T-helper 1 cell treated with Interleukin-12 subunit alpha and Interleukin-12 subunit beta and Interleukin-4 antibody, amounts not matched to agents 30 μg/mL and 1 μg/mL, for 36 hours (primary cell): Measurements from ENCODE around the gene CGB7.
"Not testable (repeated sequence)": the region's sequence is repeated elsewhere in the genome, so short reads cannot be mapped to it uniquely, and the experiment has no call there.

Experiments used
- H3K27ac Mint-ChIP-seq: one replicate; pipeline ENCODE4 v1.8.0; 2021; ENCODE audit warnings: mild to moderate bottlenecking, mixed read lengths
- H3K27me3 Mint-ChIP-seq: one replicate; pipeline ENCODE4 v1.8.0; 2021; ENCODE audit warnings: low read depth, mixed read lengths
- H3K36me3 Mint-ChIP-seq: one replicate; pipeline ENCODE4 v1.8.0; 2021; ENCODE audit warnings: low read depth, mixed read lengths
- H3K4me1 Mint-ChIP-seq: one replicate; pipeline ENCODE4 v1.8.0; 2021; ENCODE audit warnings: low read depth, mixed read lengths
- H3K4me3 Mint-ChIP-seq: one replicate; pipeline ENCODE4 v1.8.0; 2021; ENCODE audit warnings: mild to moderate bottlenecking, moderate library complexity, mixed read lengths
- H3K9me3 Mint-ChIP-seq: one replicate; pipeline ENCODE4 v1.8.0; 2021; ENCODE audit warnings: mixed read lengths

CGB7 gene

GRCh38 chr19:49038557-49039276, 18.8 kb downstream of the CGB7 start:
- not testable (repeated sequence) for H3K27ac Mint-ChIP-seq, H3K27me3 Mint-ChIP-seq, H3K4me1 Mint-ChIP-seq, H3K36me3 Mint-ChIP-seq, H3K4me3 Mint-ChIP-seq, H3K9me3 Mint-ChIP-seq

- not testable (repeated sequence) for H3K9me3 Mint-ChIP-seq, H3K27me3 Mint-ChIP-seq
Measured at GRCh38 chr19:49038111-49038510, 19.4 kb downstream of the CGB7 start.

DNA sequence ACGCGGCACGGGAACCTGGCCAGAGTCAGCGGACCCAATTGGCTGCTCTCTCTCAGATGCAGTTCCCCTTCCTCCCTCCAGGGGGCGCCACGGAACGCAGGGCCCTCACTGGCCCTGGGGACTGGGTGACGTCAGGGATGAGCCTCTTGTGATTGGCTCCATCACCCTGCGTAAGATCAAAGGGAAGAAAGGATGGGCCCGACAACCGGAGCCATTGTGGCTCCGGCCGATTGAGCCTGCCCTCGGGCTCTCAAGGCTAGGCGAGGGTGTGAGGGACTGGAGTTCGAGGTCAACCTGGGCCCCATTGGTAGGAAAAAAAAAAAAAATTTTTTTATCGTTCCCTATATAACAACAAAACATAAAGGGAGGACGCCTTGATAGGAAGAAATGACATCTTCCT, 20.7 kb downstream of the CGB7 start, which contains the start of gene CGB1:
Gene CGB1, minus strand, starts transcription at position 81 of the 400 bp plus-strand sequence. CDS start 184 bp downstream, outside the sequence.
- not testable (repeated sequence) for H3K36me3 Mint-ChIP-seq

More at GRCh38 chr19:49038111-49038510, 19.4 kb downstream of the CGB7 start:
- H3K4me3 Mint-ChIP-seq, H3K36me3 Mint-ChIP-seq, H3K4me1 Mint-ChIP-seq, H3K27ac Mint-ChIP-seq: not testable (repeated sequence)

DNA sequence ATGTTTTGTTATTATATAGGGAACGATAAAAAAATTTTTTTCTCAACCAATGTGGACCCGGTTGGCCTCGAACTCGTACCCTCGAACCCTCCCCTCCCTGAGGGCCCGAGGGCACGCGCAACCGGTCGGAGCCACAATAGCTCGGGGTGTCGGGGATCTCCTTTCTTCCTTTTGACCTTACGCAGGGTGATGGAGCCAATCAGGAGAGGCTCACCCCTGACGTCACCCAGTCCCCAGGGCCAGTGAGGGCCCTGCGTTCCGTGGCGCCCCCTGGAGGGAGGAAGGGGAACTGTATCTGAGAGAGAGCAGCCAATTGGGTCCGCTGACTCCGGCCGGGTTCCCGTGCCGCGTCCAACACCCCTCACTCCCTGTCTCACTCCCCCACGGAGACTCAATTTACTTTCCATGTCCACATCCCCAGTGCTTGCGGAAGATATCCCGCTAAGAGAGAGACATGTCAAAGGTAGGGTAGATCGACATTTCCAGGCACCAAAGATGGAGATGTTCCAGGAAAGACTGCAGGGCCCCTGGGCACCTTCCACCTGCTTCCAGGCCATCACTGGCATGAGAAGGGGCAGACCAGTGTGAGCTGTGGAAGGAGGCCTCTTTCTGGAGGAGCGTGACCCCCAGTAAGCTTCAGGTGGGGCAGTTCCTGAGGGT, 25.8 kb downstream of the CGB7 start, which contains the start of gene CGB2:
Gene CGB2, plus strand, starts transcription at position 249 of the 660 bp plus-strand sequence. Its CDS starts 206 bp downstream, at position 455.
- not testable (repeated sequence) for H3K4me1 Mint-ChIP-seq, H3K36me3 Mint-ChIP-seq, H3K27me3 Mint-ChIP-seq, H3K9me3 Mint-ChIP-seq
- H3K4me3 Mint-ChIP-seq: peak within 1 kb of the TSS; percentile 17
- peak within 1 kb of the TSS; percentile 72 for H3K27ac Mint-ChIP-seq

More for the DNA sequence above, 20.7 kb downstream of the CGB7 start, which contains the start of gene CGB1:
- H3K4me3 Mint-ChIP-seq, H3K9me3 Mint-ChIP-seq, H3K27ac Mint-ChIP-seq, H3K4me1 Mint-ChIP-seq, H3K27me3 Mint-ChIP-seq: not testable (repeated sequence)

DNA sequence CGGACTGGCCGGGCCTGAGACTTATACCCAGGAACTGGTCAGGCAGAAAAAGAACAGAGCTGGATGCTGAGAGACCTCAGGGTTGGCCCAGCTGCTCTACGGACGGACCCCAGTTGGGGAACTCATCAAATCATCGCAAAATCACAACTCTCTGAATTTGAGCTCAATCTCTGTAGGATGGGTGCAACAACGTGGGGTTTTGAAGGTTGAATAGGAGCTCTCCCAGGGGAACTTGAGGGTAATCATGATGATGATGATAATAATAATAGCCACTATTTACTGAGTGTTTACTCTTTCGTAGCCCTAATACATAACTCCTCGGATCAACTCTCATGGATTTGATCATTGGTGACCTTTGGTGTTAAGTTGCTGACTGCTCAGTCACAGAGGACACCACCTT, 27.2 kb downstream of the CGB7 start:
- not testable (repeated sequence) for H3K27me3 Mint-ChIP-seq, H3K4me1 Mint-ChIP-seq, H3K4me3 Mint-ChIP-seq, H3K36me3 Mint-ChIP-seq, H3K27ac Mint-ChIP-seq, H3K9me3 Mint-ChIP-seq

DNA sequence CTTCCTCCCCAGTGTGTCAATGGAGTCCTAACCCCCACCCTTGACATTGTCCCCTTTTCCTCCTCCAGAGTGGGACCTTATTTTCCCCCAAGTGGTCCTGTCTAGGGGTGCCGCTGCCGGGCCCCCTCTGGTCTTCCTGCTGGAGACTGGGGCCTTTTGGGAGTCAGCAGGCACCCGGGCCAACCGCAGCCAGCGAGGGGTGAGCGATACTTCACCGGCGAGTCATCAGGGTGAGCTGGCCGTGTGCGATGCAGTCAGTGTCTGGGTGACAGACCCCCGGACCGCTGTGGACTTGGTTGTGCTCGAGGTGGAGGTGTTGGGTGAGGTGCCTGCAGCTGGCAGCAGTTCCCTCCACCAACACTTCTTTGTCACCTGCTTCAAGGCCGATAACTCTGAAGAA, 27.8 kb downstream of the CGB7 start:
- not testable (repeated sequence) for H3K4me1 Mint-ChIP-seq, H3K27me3 Mint-ChIP-seq, H3K36me3 Mint-ChIP-seq

DNA sequence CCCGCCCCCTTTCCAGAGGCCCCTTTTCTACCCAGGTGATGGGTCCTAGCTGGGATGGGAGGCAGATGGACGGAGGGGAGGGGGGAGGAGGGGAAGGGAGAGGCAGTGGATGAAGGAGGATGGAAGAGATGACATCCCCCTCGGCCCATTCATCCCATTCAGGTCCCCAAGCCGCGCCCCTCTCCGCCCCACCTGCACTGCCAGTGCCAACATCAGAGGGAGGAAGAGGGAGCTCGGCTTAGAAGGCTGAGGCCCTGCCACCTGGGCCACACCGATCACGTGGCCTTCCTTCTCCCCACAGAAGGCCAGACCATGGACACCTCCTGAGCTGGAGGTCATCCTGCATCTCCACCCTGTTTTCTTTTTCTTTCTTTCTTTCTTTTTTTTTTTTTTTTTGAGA, 28.9 kb downstream of the CGB7 start:
- H3K9me3 Mint-ChIP-seq, H3K27me3 Mint-ChIP-seq: not testable (repeated sequence)

More for the DNA sequence above, 27.8 kb downstream of the CGB7 start:
- H3K9me3 Mint-ChIP-seq, H3K27ac Mint-ChIP-seq, H3K4me3 Mint-ChIP-seq: not testable (repeated sequence)

GRCh38 chr19:49025599-49025998, 31.9 kb downstream of the CGB7 start:
- H3K27ac Mint-ChIP-seq, H3K9me3 Mint-ChIP-seq, H3K36me3 Mint-ChIP-seq, H3K27me3 Mint-ChIP-seq, H3K4me1 Mint-ChIP-seq, H3K4me3 Mint-ChIP-seq: not testable (repeated sequence)

More for the DNA sequence above, 28.9 kb downstream of the CGB7 start:
- not testable (repeated sequence) for H3K4me1 Mint-ChIP-seq, H3K36me3 Mint-ChIP-seq, H3K27ac Mint-ChIP-seq, H3K4me3 Mint-ChIP-seq

DNA sequence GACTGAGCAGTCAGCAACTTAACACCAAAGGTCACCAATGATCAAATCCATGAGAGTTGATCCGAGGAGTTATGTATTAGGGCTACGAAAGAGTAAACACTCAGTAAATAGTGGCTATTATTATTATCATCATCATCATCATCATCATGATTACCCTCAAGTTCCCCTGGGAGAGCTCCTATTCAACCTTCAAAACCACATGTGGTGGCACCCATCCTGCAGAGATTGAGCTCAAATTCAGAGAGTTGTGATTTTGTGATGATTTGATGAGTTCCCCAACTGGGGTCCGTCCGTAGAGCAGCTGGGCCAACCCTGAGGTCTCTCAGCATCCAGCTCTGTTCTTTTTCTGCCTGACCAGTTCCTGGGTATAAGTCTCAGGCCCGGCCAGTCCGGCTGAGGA, 32.5 kb downstream of the CGB7 start:
- H3K27me3 Mint-ChIP-seq: peaks cover 13% of the 10 kb centered on the region
- not testable (repeated sequence) for H3K4me1 Mint-ChIP-seq, H3K36me3 Mint-ChIP-seq, H3K4me3 Mint-ChIP-seq, H3K9me3 Mint-ChIP-seq, H3K27ac Mint-ChIP-seq

DNA sequence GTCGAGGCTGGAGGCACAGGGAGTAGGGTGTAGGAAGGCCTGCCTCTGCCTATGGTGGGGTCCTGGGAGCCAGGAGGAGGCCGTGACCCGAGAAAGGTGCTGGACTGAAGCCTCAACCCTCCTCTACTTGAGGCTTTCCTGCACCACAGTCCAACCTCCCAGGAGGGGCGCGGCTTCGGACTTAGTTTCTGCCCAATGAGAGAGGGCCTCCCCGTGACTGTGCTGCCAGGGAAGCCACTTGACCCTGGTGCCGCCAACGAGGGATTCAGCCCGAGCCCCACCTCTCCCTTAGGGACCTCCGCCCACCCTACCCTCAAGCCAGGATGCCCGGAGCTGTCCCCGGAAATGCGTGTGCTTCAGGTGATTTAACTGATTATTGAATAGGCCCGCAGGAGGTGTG, 33.3 kb downstream of the CGB7 start, which contains the start of gene CGB3:
Gene CGB3, minus strand, starts transcription at position 101 of the 400 bp plus-strand sequence. CDS start 362 bp downstream, outside the sequence.
- not testable (repeated sequence) for H3K27ac Mint-ChIP-seq, H3K9me3 Mint-ChIP-seq, H3K4me1 Mint-ChIP-seq, H3K36me3 Mint-ChIP-seq, H3K4me3 Mint-ChIP-seq
- H3K27me3 Mint-ChIP-seq: peaks cover 20% of the 10 kb centered on the region

DNA sequence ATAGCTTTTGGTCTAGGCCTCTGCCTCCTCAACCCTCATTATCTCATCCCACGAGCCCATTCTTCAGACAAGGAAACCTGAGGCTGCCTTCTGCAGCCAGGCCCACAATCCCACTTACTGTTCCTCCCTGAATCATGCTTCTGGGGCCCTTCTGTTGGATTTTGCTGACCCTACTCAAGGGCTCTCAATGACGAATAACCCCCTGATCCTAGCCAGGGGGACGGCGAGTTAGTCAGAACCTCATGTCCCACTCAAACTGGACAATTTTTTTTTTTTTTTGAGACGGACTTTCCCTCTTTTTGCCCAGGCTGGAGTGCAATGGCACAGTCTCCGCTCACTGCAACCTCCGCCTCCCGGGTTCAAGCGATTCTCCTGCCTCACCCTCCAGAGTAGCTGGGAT, 35.4 kb downstream of the CGB7 start:
- no peaks in the 10 kb centered on the region for H3K9me3 Mint-ChIP-seq
- H3K36me3 Mint-ChIP-seq: peaks cover 4% of the 10 kb centered on the region
- peaks cover 14% of the 10 kb centered on the region for H3K4me1 Mint-ChIP-seq
- no peak overlapping the region for H3K27ac Mint-ChIP-seq
- H3K27me3 Mint-ChIP-seq: peaks cover 30% of the 10 kb centered on the region
- H3K4me3 Mint-ChIP-seq: no peak overlapping the region

GRCh38 chr19:49020931-49021895, 36.3 kb downstream of the CGB7 start:
- Mint-ChIP-seq H3K36me3 (peaks cover 8% of the 10 kb centered on the region), H3K4me3 (no peak overlapping the region), H3K9me3 (no peaks in the 10 kb centered on the region), H3K4me1 (peaks cover 14% of the 10 kb centered on the region), H3K27ac (no peak overlapping the region), H3K27me3 (peaks cover 30% of the 10 kb centered on the region)

DNA sequence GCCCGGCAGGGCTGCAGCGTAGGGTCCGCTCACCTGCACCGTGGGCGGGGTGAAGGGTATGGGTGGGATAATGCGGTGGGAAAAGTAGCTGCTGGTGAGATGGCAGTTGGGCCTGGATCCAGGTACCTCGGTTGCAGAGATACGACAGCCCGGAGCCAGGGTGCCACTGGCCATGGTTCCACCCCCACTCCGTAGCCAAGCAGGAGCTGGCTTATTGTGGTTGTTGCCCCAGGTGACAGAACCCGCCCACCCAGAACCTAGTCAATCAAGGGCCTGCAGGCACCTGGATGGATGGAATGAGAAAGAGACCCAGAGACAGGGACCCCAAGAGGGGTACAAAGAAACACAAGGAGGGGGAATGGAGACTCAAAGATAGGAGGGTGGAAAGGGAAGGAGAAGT, 37.2 kb downstream of the CGB7 start:
- Mint-ChIP-seq H3K4me1 (peaks cover 14% of the 10 kb centered on the region), H3K27me3 (peaks cover 30% of the 10 kb centered on the region), H3K36me3 (peaks cover 13% of the 10 kb centered on the region), H3K9me3 (no peaks in the 10 kb centered on the region), H3K27ac (no peak overlapping the region), H3K4me3 (no peak overlapping the region)

DNA sequence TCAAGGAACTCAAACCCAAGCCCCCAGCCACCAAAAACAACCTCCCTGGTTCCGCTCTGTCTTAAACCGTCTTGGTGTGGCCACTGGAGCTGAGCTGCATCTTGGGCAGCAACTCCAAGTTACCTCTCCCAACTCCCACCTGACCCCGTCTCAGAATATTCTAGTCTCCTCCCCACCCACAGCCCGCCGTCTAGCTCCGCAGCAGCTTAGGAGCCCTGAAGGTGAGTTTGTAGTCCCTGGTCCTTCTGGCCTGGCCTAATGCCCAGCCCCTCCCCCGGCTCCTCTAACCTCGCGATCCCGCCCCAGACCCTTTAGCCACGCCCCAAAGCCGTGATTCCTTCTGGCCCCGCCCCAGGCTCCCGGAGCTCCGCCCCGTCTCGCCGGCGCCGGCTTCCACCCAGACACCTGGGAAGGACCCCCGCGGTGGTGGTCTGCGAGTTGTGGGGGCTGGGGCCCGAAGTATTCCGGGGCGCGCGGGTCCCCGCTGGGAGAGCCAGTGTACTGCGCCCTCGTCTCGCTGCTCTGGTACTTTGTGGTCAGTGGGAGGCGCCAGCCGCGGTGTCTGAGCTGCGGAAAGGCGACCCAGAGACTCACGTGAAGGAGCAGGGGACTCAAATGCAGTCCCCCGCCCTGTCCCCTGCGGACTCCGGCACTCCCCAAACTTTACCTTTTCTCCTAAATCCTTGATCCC, 38.2 kb downstream of the CGB7 start:
- Mint-ChIP-seq H3K4me3 (peak overlapping the region; percentile 85), H3K27me3 (peaks cover 30% of the 10 kb centered on the region), H3K9me3 (no peaks in the 10 kb centered on the region), H3K36me3 (peaks cover 13% of the 10 kb centered on the region), H3K27ac (peak overlapping the region; percentile 71), H3K4me1 (peaks cover 14% of the 10 kb centered on the region)
